Keratinocyte (primary cell): ENCODE measurements around the gene BARX1. TPM values are rescaled to one million over a fixed set of nuclear protein-coding genes. Genes with fewer than 3 reads are reported as not detected.
A peak's percentile ranks its signal among the peaks of the same experiment; 100 is the strongest.

Experiments
- DNase-seq: peaks from one replicate; pipeline ENCODE4 v3.0.0-alpha.2; 2011; ENCODE audit warnings: low read depth, missing footprints, low spot score
- FAIRE-seq: peaks from 2 replicates; lab custom pipeline; 2011; peaks lifted over from hg19 to GRCh38; lab: Jason Lieb, UNC
- H2AFZ ChIP-seq: 2 replicates; pipeline ENCODE4 v1.6.0; 2012; ENCODE audit warnings: low read length, control low read depth, inconsistent platforms; ENCODE audit not compliant: control insufficient read depth
- H3K27ac ChIP-seq: 2 replicates; pipeline ENCODE4 v1.5.1; 2011; ENCODE audit warnings: low read length; ENCODE audit not compliant: control insufficient read depth, insufficient read depth
- H3K27me3 ChIP-seq: 3 replicates; pipeline ENCODE4 v1.6.0; 2011; ENCODE audit warnings: low read length; ENCODE audit not compliant: control insufficient read depth, insufficient read depth; ENCODE audit errors: extremely low read depth
- H3K36me3 ChIP-seq, 2 experiments: 2 replicates in 1 of 2; 3 replicates in 1 of 2; pipeline ENCODE4 v1.5.1; 2011; ENCODE audit warnings: low read length in 2 of 2, mild to moderate bottlenecking in 1 of 2; ENCODE audit not compliant: control insufficient read depth in 2 of 2, insufficient read depth in 2 of 2; ENCODE audit errors: extremely low read depth in 1 of 2
- H3K4me1 ChIP-seq: 3 replicates; pipeline ENCODE4 v1.5.1; 2011; ENCODE audit warnings: low read length; ENCODE audit not compliant: control insufficient read depth, insufficient read depth; ENCODE audit errors: extremely low read depth
- H3K4me2 ChIP-seq: 3 replicates; pipeline ENCODE4 v1.6.0; 2011; ENCODE audit warnings: low read depth, low read length; ENCODE audit not compliant: control insufficient read depth, insufficient read depth; ENCODE audit errors: extremely low read depth
- H3K4me3 ChIP-seq, 3 experiments: fragments of 200-600 bp in 1 of 3; sonication (generic) in 1 of 3; 2 replicates in 2 of 3; 3 replicates in 1 of 3; pipeline ENCODE4 v1.5.1; 2011 to 2016; ENCODE audit warnings: low read length in 3 of 3, mild to moderate bottlenecking in 3 of 3, control low read depth in 2 of 3, inconsistent platforms in 1 of 3, low read depth in 1 of 3, mixed read lengths in 1 of 3, mixed run types in 1 of 3, moderate library complexity in 1 of 3; ENCODE audit not compliant: control insufficient read depth in 2 of 3, insufficient read depth in 2 of 3; ENCODE audit errors: extremely low read depth in 1 of 3
- H3K79me2 ChIP-seq: 2 replicates; pipeline ENCODE4 v1.6.0; 2012; ENCODE audit warnings: low read length; ENCODE audit not compliant: control insufficient read depth, insufficient read depth
- H3K9ac ChIP-seq: 3 replicates; pipeline ENCODE4 v1.6.0; 2011; ENCODE audit warnings: low read length; ENCODE audit not compliant: control insufficient read depth, insufficient read depth; ENCODE audit errors: extremely low read depth
- H3K9me1 ChIP-seq: 3 replicates; pipeline ENCODE4 v1.6.0; 2011; ENCODE audit warnings: low read length; ENCODE audit not compliant: control insufficient read depth, insufficient read depth; ENCODE audit errors: extremely low read depth
- H3K9me3 ChIP-seq: 2 replicates; pipeline ENCODE4 v1.5.1; 2012; ENCODE audit warnings: low read depth, low read length; ENCODE audit not compliant: control insufficient read depth
- H4K20me1 ChIP-seq: 3 replicates; pipeline ENCODE4 v1.6.0; 2011; ENCODE audit warnings: low read length; ENCODE audit not compliant: control insufficient read depth, insufficient read depth; ENCODE audit errors: extremely low read depth
- CTCF ChIP-seq, 3 experiments: IDR thresholded peaks in 1 of 3; conservative IDR thresholded peaks in 1 of 3; optimal IDR thresholded peaks in 1 of 3; 2 replicates in 2 of 3; 3 replicates in 1 of 3; pipeline versions ENCODE3 to v1.5.1; 2011; ENCODE audit warnings: low read length in 3 of 3, mild to moderate bottlenecking in 3 of 3, moderate library complexity in 2 of 3, control low read depth in 1 of 3, inconsistent platforms in 1 of 3; ENCODE audit not compliant: insufficient read depth in 2 of 3; ENCODE audit errors: extremely low read depth in 1 of 3
- EZH2 ChIP-seq: IDR thresholded peaks from one replicate; pipeline ENCODE4 v1.6.1; 2012; ENCODE audit warnings: inconsistent platforms, mild to moderate bottlenecking, low read length, moderate library complexity
- dilution Hi-C: fragments of 300-500 bp; cut with MboI; formaldehyde crosslinking; loops from one replicate; pipeline ENCODE4 v1.7.0; 2020; ENCODE audit warnings: low sequenced_read_pairs; ENCODE audit not compliant: extremely low pct_ligation_motif_present
- polyA plus RNA-seq, 5 experiments: library from polyadenylated mRNA; depleted of rRNA in 3 of 5; stranded (reverse) in 3 of 5; stranded (forward) in 1 of 5; unstranded in 1 of 5; fragments of >200 nt; gene quantifications; 1 replicate in 1 of 5; 2 replicates in 3 of 5; 3 replicates in 1 of 5; pipeline versions ENCODE4 v1.2.1 to v1.2.3, GENCODE V29; 2011 to 2012; ENCODE audit warnings: missing spikeins in 2 of 5, low read depth in 1 of 5, low replicate concordance in 1 of 5

The BARX1 gene
- polyA plus RNA-seq, 1 donor (not counting 4 experiments of a cell fraction or from before 2014, with no cell fraction given), result not detected

- FAIRE-seq, result peak; percentile 65
- Histone ChIP-seq H4K20me1 (no peaks in the 10 kb centered on the region), H3K9ac (no peak overlapping the region)
Measured at GRCh38 chr9:93996863-93997262, 41.7 kb upstream of the BARX1 start.

GRCh38 chr9:93996367-93996766 lies 41.2 kb upstream of the BARX1 start:
- Histone ChIP-seq H3K9me3 (no peaks in the 10 kb centered on the region), H3K27ac (no peak overlapping the region), H4K20me1 (no peaks in the 10 kb centered on the region), H3K4me1 (no peaks in the 10 kb centered on the region), H3K27me3 (no peaks in the 10 kb centered on the region), H3K79me2 (no peaks in the 10 kb centered on the region), H3K9me1 (no peaks in the 10 kb centered on the region), H3K4me2 (no peak overlapping the region), H3K36me3 (no peaks in the 10 kb centered on the region), H2AFZ (no peak overlapping the region), H3K9ac (no peak overlapping the region), H3K4me3 (no peak overlapping the region)
- DNase-seq, result no peak
- TF ChIP-seq CTCF (optimal IDR thresholded peaks at IDR 0.05 in 1 of 3, IDR thresholded peaks at IDR 0.05 in 1 of 3, conservative IDR thresholded peaks at IDR 0.05 in 1 of 3; ENCODE audit: extremely low read depth in 1 of 3, insufficient read depth in 2 of 3, low read length in 3 of 3) (no peak), EZH2 (no peak)
- dilution Hi-C loops, result loop anchor here (25.0 kb wide), 1 partner anchor 309 kb away; no protein-coding TSS in a partner anchor
- FAIRE-seq, result no peak

More at GRCh38 chr9:93996863-93997262, 41.7 kb upstream of the BARX1 start:
- H3K4me1 ChIP-seq, result no peaks in the 10 kb centered on the region
- H3K9me1 ChIP-seq, result no peaks in the 10 kb centered on the region
- no peak overlapping the region for H3K27ac ChIP-seq
- DNase-seq, result no peak
- no peaks in the 10 kb centered on the region for H3K9me3 ChIP-seq
- no peaks in the 10 kb centered on the region for H3K27me3 ChIP-seq
- TF ChIP-seq EZH2, result no peak
- peak in 2 of 3 experiments; percentile 22 to 27 for TF ChIP-seq CTCF (optimal IDR thresholded peaks at IDR 0.05 in 1 of 3, IDR thresholded peaks at IDR 0.05 in 1 of 3, conservative IDR thresholded peaks at IDR 0.05 in 1 of 3; ENCODE audit: extremely low read depth in 1 of 3, insufficient read depth in 2 of 3, low read length in 3 of 3)
- no peak overlapping the region for H3K4me3 ChIP-seq
- H3K4me2 ChIP-seq, result no peak overlapping the region
- dilution Hi-C loops, result loop anchor here (25.0 kb wide), 1 partner anchor 310 kb away; no protein-coding TSS in a partner anchor
- H3K36me3 ChIP-seq, result no peaks in the 10 kb centered on the region
- no peak overlapping the region for H2AFZ ChIP-seq
- no peaks in the 10 kb centered on the region for H3K79me2 ChIP-seq
